A549 (cell line): ENCODE measurements around the gene H2AZ1. TPM values are rescaled to one million over a fixed set of nuclear protein-coding genes. Genes with fewer than 3 reads are reported as not detected.

Source experiments
- ATAC-seq, 2 experiments: fragments of 200-7000 bp in 1 of 2; fragments of >200 bp in 1 of 2; cut with Nextera tagmentation in 1 of 2; cut with Tn5 transposase in 1 of 2; 3 replicates each; pipeline versions ENCODE4 v1.8.0 to v1.9.1; 2018 to 2020; ENCODE audit warnings: mild to moderate bottlenecking in 1 of 2, moderate library complexity in 1 of 2
- CTCF ChIA-PET: fragments of 300-600 bp; sonication (Branson Sonifier 250); formaldehyde crosslinking; extraction: SDS; loops from one replicate; lab custom pipeline; 2021; ENCODE audit warnings: antibody characterized with exemption, inconsistent platforms; lab: Yijun Ruan, JAX
- POLR2A ChIA-PET: fragments of 350-600 bp; formaldehyde crosslinking; extraction: SDS; loops from one replicate; lab custom pipeline; 2021; ENCODE audit warnings: antibody characterized with exemption, inconsistent platforms; lab: Yijun Ruan, JAX
- DNase-seq, 2 experiments: peaks; one replicate each; pipeline versions ENCODE4 v3.0.0 to v3.0.0-alpha.2; 2011 to 2016; ENCODE audit warnings: low read depth in 1 of 2, low spot score in 1 of 2
- FAIRE-seq: peaks from 2 replicates; lab custom pipeline; 2011; peaks lifted over from hg19 to GRCh38; lab: Jason Lieb, UNC
- H3K27ac ChIP-seq, 2 experiments: fragments of >200 bp; sonication (Bioruptor Twin); formaldehyde crosslinking; 3 replicates each; pipeline ENCODE4 v1.5.1; 2016 to 2017
- H3K4me1 ChIP-seq: fragments of >200 bp; sonication (Bioruptor Twin); formaldehyde crosslinking; 3 replicates; pipeline ENCODE4 v1.6.1; 2016
- H3K4me2 ChIP-seq: fragments of >200 bp; sonication (Bioruptor Twin); formaldehyde crosslinking; 3 replicates; pipeline ENCODE4 v1.6.1; 2016
- H3K4me3 ChIP-seq: fragments of >200 bp; sonication (Bioruptor Twin); formaldehyde crosslinking; 3 replicates; pipeline ENCODE4 v1.5.1; 2016
- H3K9me3 ChIP-seq: fragments of >200 bp; sonication (Bioruptor Twin); formaldehyde crosslinking; 3 replicates; pipeline ENCODE4 v1.6.1; 2016
- ATOH8 ChIP-seq: fragments of 250-450 bp; sonication (Bioruptor Pico); IDR thresholded peaks from 2 replicates; pipeline ENCODE4 v1.5.0; 2020; ENCODE audit warnings: low read depth, mild to moderate bottlenecking, moderate library complexity
- BHLHE40 ChIP-seq: IDR thresholded peaks from 2 replicates; pipeline ENCODE4 v1.6.1; 2012; ENCODE audit warnings: low read depth, low read length, inconsistent platforms
- CBX2 ChIP-seq: fragments of 200-600 bp; sonication (generic); IDR thresholded peaks from 2 replicates; pipeline ENCODE4 v1.6.1; 2016; ENCODE audit warnings: low read depth, mild to moderate bottlenecking, borderline replicate concordance
- CBX8 ChIP-seq: fragments of 200-600 bp; sonication (generic); IDR thresholded peaks from 2 replicates; pipeline ENCODE4 v1.6.1; 2016
- CEBPB ChIP-seq, 2 experiments: fragments of >200 bp in 1 of 2; sonication (Bioruptor Twin) in 1 of 2; formaldehyde crosslinking in 1 of 2; IDR thresholded peaks; 2 replicates each; pipeline ENCODE4 v1.6.1; 2012 to 2016
- CHD4 ChIP-seq: fragments of 200-600 bp; sonication (generic); IDR thresholded peaks from 2 replicates; pipeline ENCODE4 v1.6.1; 2016; ENCODE audit warnings: antibody characterized with exemption, mild to moderate bottlenecking, borderline replicate concordance
- FOXS1 ChIP-seq: fragments of 250-450 bp; sonication (Bioruptor Pico); IDR thresholded peaks from 2 replicates; pipeline ENCODE4 v1.5.0; 2020; ENCODE audit warnings: mild to moderate bottlenecking, moderate library complexity
- GATA3 ChIP-seq: IDR thresholded peaks from 2 replicates; pipeline ENCODE4 v1.6.1; 2012; ENCODE audit warnings: borderline replicate concordance
- HOXA7 ChIP-seq: fragments of 250-450 bp; sonication (Bioruptor Pico); IDR thresholded peaks from 2 replicates; pipeline ENCODE4 v1.5.0; 2020; ENCODE audit warnings: mild to moderate bottlenecking, moderate library complexity
- HOXB13 ChIP-seq: fragments of 250-450 bp; sonication (Bioruptor Pico); IDR thresholded peaks from 2 replicates; pipeline ENCODE4 v1.5.0; 2020; ENCODE audit warnings: low read depth, mild to moderate bottlenecking, moderate library complexity
- HOXB5 ChIP-seq: fragments of 250-450 bp; sonication (Bioruptor Pico); IDR thresholded peaks from 2 replicates; pipeline ENCODE4 v1.5.0; 2020; ENCODE audit warnings: mild to moderate bottlenecking, moderate library complexity
- KDM5A ChIP-seq: fragments of 200-600 bp; sonication (generic); IDR thresholded peaks from 2 replicates; pipeline ENCODE4 v1.6.1; 2016; ENCODE audit warnings: antibody characterized with exemption, mild to moderate bottlenecking
- MAFK ChIP-seq: fragments of 450-650 bp; IDR thresholded peaks from 2 replicates; pipeline ENCODE4 v1.6.1; 2014; ENCODE audit not compliant: partially characterized antibody
- MAZ ChIP-seq: fragments of 150-350 bp; IDR thresholded peaks from 2 replicates; pipeline ENCODE4 v1.6.1; 2014; ENCODE audit warnings: antibody characterized with exemption, low read depth, low read length, borderline replicate concordance
- NFE2L2 ChIP-seq: fragments of 150-350 bp; conservative IDR thresholded peaks from 2 replicates; pipeline ENCODE4 v1.6.1; 2014; ENCODE audit warnings: low read length
- PHF8 ChIP-seq: fragments of 200-600 bp; sonication (generic); IDR thresholded peaks from 2 replicates; pipeline ENCODE4 v1.6.1; 2016; ENCODE audit warnings: low read depth, mild to moderate bottlenecking, antibody characterized with exemption, moderate library complexity, borderline replicate concordance
- RAD21 ChIP-seq, 2 experiments: fragments of >200 bp in 1 of 2; sonication (Bioruptor Twin) in 1 of 2; formaldehyde crosslinking in 1 of 2; IDR thresholded peaks in 1 of 2; conservative IDR thresholded peaks in 1 of 2; 2 replicates in 1 of 2; 3 replicates in 1 of 2; pipeline ENCODE4 v1.6.1; 2012 to 2018; ENCODE audit warnings: inconsistent platforms in 1 of 2
- RCOR1 ChIP-seq: fragments of 150-350 bp; IDR thresholded peaks from 2 replicates; pipeline ENCODE4 v1.6.1; 2014; ENCODE audit warnings: antibody characterized with exemption, low read length, low read depth
- REST ChIP-seq: fragments of 200-600 bp; sonication (generic); IDR thresholded peaks from 2 replicates; pipeline ENCODE4 v1.6.1; 2016; ENCODE audit warnings: antibody characterized with exemption, mild to moderate bottlenecking, moderate library complexity
- RFX5 ChIP-seq: fragments of 450-650 bp; IDR thresholded peaks from 2 replicates; pipeline ENCODE4 v1.7.1; 2014; ENCODE audit warnings: antibody characterized with exemption, mild to moderate bottlenecking, moderate library complexity
- ZFP36 ChIP-seq: fragments of 450-650 bp; IDR thresholded peaks from 2 replicates; pipeline ENCODE4 v1.6.1; 2014; ENCODE audit warnings: borderline replicate concordance; ENCODE audit not compliant: partially characterized antibody
- WGBS: methylation state at CpG from one replicate; pipeline ENCODE4 v1.1.6; 2017; ENCODE audit errors: missing lambda C conversion rate; 5-methylcytosine and 5-hydroxymethylcytosine counted together
- polyA plus RNA-seq, 4 experiments: library from polyadenylated mRNA; depleted of rRNA in 3 of 4; stranded (reverse); fragments of >200 nt; fragmentation: RNase III in 1 of 4; extraction: RNeasy Plus Mini Kit Qiagen cat#74134 plus additional on column Dnase treatment in 1 of 4; gene quantifications; 2 replicates in 3 of 4; 3 replicates in 1 of 4; pipeline ENCODE4 v1.2.3, GENCODE V29; 2011 to 2017
- TF ChIP-seq, protein P1 (sequence below): fragments of 150-350 bp; IDR thresholded peaks from 2 replicates; pipeline ENCODE4 v1.6.1; 2014; ENCODE audit warnings: low read depth, mild to moderate bottlenecking, low read length

The H2AZ1 gene
- polyA plus RNA-seq, 2 of the 4 experiments (the other 2 are of a cell fraction), result 646 to 913 TPM

DNA sequence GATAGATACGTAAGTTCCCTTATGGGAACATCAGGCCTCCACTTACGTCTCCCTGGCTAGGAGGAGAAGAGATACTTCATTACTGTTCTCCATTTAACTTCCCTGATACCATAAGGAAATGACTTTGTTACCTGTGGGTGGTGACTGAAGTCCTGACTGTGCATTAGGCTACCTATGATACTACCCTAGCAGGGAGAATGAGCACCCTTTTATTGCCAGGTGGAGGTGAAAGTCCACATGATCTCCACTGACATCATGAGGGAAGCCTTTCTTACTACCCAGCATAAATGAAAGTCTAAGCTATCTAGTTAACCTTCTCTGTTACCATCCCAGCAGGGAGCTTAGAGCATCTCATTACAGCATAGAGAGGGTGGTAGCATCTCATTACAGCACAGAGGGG is 31.4 kb downstream of the H2AZ1 start:
- no peak overlapping the region for H3K4me2 ChIP-seq
- ATAC-seq, result no peak
- H3K4me1 ChIP-seq, result no peaks in the 10 kb centered on the region
- no peaks in the 10 kb centered on the region for H3K9me3 ChIP-seq
- H3K4me3 ChIP-seq, result no peak overlapping the region
- CTCF ChIA-PET, result no interaction called here
- TF ChIP-seq NFE2L2, result no peak
- no peak for TF ChIP-seq HOXB13 (CRISPR knock-in tag)
- no peak for TF ChIP-seq CBX2
- TF ChIP-seq HOXB5, result no peak
- no peak for TF ChIP-seq KDM5A
- TF ChIP-seq REST, result no peak
- no peak for TF ChIP-seq RAD21 (conservative IDR thresholded peaks at IDR 0.05 in 1 of 2, IDR thresholded peaks at IDR 0.05 in 1 of 2)
- no peak for TF ChIP-seq CBX8
- TF ChIP-seq FOXS1, result no peak
- TF ChIP-seq GATA3, result no peak
- no peak for TF ChIP-seq RFX5
- no peak for TF ChIP-seq HOXA7 (CRISPR knock-in tag)
- no peak for TF ChIP-seq ATOH8 (CRISPR knock-in tag)
- no peak for TF ChIP-seq CEBPB (IDR thresholded peaks at IDR 0.05)
- no peak for TF ChIP-seq PHF8
- TF ChIP-seq MAZ, result no peak
- no peak for TF ChIP-seq MAFK
- no peak for TF ChIP-seq RCOR1
- TF ChIP-seq, all 56 proteins: peak for 0
- POLR2A ChIA-PET, result no interaction called here
- FAIRE-seq (no peak), DNase-seq (no peak)
- H3K27ac ChIP-seq, result no peak overlapping the region
- WGBS, result 95% methylated on average over 2 of the region's 2 CpGs

- ChIA-PET CTCF (no interaction called here), POLR2A (no interaction called here)
- no peak overlapping the region for H3K4me3 ChIP-seq
- TF ChIP-seq CEBPB (IDR thresholded peaks at IDR 0.05), result no peak
- no peak for TF ChIP-seq HOXA7 (CRISPR knock-in tag)
- TF ChIP-seq ZFP36, result no peak
- TF ChIP-seq, protein P1, sequence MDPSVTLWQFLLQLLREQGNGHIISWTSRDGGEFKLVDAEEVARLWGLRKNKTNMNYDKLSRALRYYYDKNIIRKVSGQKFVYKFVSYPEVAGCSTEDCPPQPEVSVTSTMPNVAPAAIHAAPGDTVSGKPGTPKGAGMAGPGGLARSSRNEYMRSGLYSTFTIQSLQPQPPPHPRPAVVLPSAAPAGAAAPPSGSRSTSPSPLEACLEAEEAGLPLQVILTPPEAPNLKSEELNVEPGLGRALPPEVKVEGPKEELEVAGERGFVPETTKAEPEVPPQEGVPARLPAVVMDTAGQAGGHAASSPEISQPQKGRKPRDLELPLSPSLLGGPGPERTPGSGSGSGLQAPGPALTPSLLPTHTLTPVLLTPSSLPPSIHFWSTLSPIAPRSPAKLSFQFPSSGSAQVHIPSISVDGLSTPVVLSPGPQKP, result no peak
- TF ChIP-seq CHD4, result no peak
- no peak for TF ChIP-seq RAD21 (conservative IDR thresholded peaks at IDR 0.05 in 1 of 2, IDR thresholded peaks at IDR 0.05 in 1 of 2)
- TF ChIP-seq RCOR1, result no peak
- no peak for TF ChIP-seq NFE2L2
- no peak for TF ChIP-seq BHLHE40
- no peak overlapping the region for H3K4me2 ChIP-seq
- H3K27ac ChIP-seq, result no peak overlapping the region
- FAIRE-seq (no peak), ATAC-seq (no peak), DNase-seq (no peak)
- H3K9me3 ChIP-seq, result no peaks in the 10 kb centered on the region
- no peaks in the 10 kb centered on the region for H3K4me1 ChIP-seq
- WGBS, result 87% methylated on average over 3 of the region's 3 CpGs
Measured at GRCh38 chr4:99917575-99917974, 32.5 kb downstream of the H2AZ1 start.
